ENCODE data around the gene DOC2B. TPM values are rescaled to one million over a fixed set of nuclear protein-coding genes. Genes with fewer than 3 reads are reported as not detected.

Gene DOC2B
- total and polyA plus RNA-seq, 9 of the 15 experiments (the other 6 are each of a cell fraction or from before 2014, with no cell fraction given): 0.02 TPM; not detected in 8

DNA sequence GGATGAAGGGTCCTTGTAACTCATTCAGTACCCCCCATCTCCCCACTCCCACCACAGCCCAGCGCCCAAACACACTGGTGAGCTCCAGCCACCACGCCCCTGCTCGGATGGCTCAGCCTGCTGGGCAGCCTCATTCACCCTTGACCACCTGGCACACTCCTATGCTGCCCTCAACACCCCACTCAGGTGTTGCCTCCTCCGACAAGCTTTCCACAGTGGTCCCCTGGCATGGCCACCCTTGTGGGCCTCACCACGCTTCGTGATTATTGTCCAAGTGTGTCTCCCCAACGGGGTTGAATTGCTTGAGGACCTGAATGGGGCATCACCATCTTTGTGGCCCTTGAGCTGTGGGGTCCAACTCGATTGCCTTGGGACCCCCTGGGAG lies 12.0 kb upstream of the DOC2B start (continued):
- TF ChIP-seq ZNF184 (CRISPR knock-in tag; IDR thresholded peaks at IDR 0.05): no peak
- TF ChIP-seq RHOXF2B (CRISPR knock-in tag; conservative IDR thresholded peaks at IDR 0.05): no peak

DNA sequence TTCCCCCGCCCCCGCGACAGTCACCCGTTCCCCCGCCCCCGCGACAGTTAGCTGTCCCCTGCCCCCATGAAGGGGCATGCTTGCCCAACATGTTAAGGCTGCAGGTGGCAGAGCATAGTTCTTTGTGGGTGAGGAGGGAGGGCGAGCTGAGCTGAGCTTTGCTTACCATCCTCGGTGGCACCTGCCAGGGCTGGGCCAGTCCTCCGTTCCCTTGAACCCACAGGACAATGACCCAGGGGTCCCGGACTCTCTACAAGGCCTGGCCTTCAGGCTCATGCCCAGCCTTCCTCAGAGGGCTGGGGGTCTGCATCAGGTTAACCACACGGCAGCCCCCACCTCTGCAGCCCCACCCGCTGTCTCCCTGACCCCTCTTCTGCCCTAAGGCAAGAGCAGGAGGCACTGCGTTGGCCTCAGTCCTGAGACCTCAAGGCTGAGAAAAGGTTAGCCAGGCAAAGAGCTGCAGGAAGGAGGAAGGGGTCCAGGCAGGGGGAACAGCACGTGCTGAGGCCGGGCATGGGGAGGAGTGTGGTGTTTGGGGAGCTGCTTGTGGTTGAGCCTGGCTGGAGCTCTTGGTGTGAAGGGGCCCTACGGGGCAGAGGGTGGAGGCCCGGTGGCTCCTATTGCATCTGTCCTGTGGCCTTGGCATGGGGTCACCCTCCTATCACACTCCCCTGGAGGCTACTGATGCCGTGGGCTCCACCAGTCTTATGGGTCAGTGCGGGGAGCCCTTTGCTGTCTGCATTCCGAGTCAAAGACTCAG lies 11.4 kb upstream of the DOC2B start:
- Histone ChIP-seq H3K4me3 (no peak overlapping the region), H3K27me3 (ENCODE audit: control insufficient read depth in 2 of 2, insufficient read depth in 2 of 2, low read length in 2 of 2) (peaks cover 0 to 7% of the 10 kb centered on the region in 2 experiments; a peak in 2 of 5 replicates), H3K4me1 (replicated peaks in 1 of 2; ENCODE audit: control insufficient read depth in 2 of 2, insufficient read depth in 2 of 2, low read length in 2 of 2) (no peaks in the 10 kb centered on the region), H3K36me3 (ENCODE audit: control insufficient read depth, insufficient read depth, low read length) (no peaks in the 10 kb centered on the region), H2AFZ (ENCODE audit: low read depth, low read length) (no peak overlapping the region), H3K9me3 (replicated peaks; ENCODE audit: control insufficient read depth, insufficient read depth, low read depth, low read length) (no peaks in the 10 kb centered on the region), H3K9ac (ENCODE audit: insufficient read depth in 1 of 2, low read depth in 2 of 2, low read length in 2 of 2) (no peak overlapping the region), H3K9me1 (ENCODE audit: control insufficient read depth, insufficient read depth, low read length) (no peaks in the 10 kb centered on the region), H4K20me1 (replicated peaks; ENCODE audit: control insufficient read depth, insufficient read depth, low read length) (no peaks in the 10 kb centered on the region), H3K79me2 (ENCODE audit: control insufficient read depth, insufficient read depth, low read length) (no peaks in the 10 kb centered on the region), H3K27ac (ENCODE audit: extremely low read depth, low read depth, low read length) (no peak overlapping the region), H3K4me2 (ENCODE audit: insufficient read depth, low read length) (no peak overlapping the region)
- FAIRE-seq (no peak), DNase-seq (ENCODE audit: extremely low read depth in 1 of 4, low spot score in 3 of 4) (no peak), ATAC-seq (no peak)
- intact Hi-C loops (cut with micrococcal nuclease): no loop called here
- CTCF ChIA-PET (ENCODE audit: low intra/inter-chr PET ratio): no interaction called here
- no peak for TF ChIP-seq BRD4 (IDR thresholded peaks at IDR 0.05)
- 30% methylated on average over 10 of the region's 21 CpGs for WGBS (ENCODE audit: insufficient coverage, low coverage, missing lambda C conversion rate)
- in situ Hi-C loops (cut with MboI): no loop called here
- POLR2A ChIA-PET: no interaction called here
- BruUV-seq (replicated peaks): no TSS peak

DNA sequence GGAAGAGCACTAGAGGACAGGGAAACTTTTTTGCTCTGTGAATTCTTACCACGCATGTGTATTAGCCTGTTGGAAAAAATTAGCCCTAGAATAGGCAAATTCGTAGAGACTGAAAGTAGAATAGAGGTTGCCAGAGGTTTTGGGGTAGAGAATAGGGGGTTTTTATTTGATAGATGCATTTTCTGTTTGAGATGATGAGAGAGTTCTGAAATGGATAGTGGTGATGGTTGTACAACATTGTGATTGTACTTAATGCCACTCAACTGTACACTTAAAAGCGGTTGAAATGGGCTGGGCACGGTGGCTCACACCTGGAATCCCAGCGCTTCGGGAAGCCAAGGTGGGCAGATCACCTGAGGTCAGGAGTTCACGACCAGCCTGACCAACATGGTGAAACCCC lies 8.0 kb upstream of the DOC2B start:
- no peak for DNase-seq (ENCODE audit: extremely low read depth in 1 of 4, low spot score in 3 of 4)
- BruUV-seq (replicated peaks): no TSS peak
- H3K9me1 ChIP-seq (ENCODE audit: control insufficient read depth, insufficient read depth, low read length): no peaks in the 10 kb centered on the region
- H3K79me2 ChIP-seq (ENCODE audit: control insufficient read depth, insufficient read depth, low read length): no peaks in the 10 kb centered on the region
- no peaks in the 10 kb centered on the region for H3K9me3 ChIP-seq (replicated peaks; ENCODE audit: control insufficient read depth, insufficient read depth, low read depth, low read length)
- no peaks in the 10 kb centered on the region for H3K36me3 ChIP-seq (ENCODE audit: control insufficient read depth, insufficient read depth, low read length)
- no peak for FAIRE-seq
- in situ Hi-C loops (cut with MboI): no loop called here
- intact Hi-C loops (cut with micrococcal nuclease): no loop called here
- no peak overlapping the region for H3K4me3 ChIP-seq
- ATAC-seq: no peak
- no peaks in the 10 kb centered on the region for H3K27me3 ChIP-seq (ENCODE audit: control insufficient read depth in 2 of 2, insufficient read depth in 2 of 2, low read length in 2 of 2)
- H3K9ac ChIP-seq (ENCODE audit: insufficient read depth in 1 of 2, low read depth in 2 of 2, low read length in 2 of 2): no peak overlapping the region
- no peaks in the 10 kb centered on the region for H4K20me1 ChIP-seq (replicated peaks; ENCODE audit: control insufficient read depth, insufficient read depth, low read length)
- no peaks in the 10 kb centered on the region for H3K4me1 ChIP-seq (replicated peaks in 1 of 2; ENCODE audit: control insufficient read depth in 2 of 2, insufficient read depth in 2 of 2, low read length in 2 of 2)
- H3K27ac ChIP-seq (ENCODE audit: extremely low read depth, low read depth, low read length): no peak overlapping the region
- ChIA-PET CTCF (ENCODE audit: low intra/inter-chr PET ratio) (no interaction called here), POLR2A (no interaction called here)
- 0% methylated on average over 7 of the region's 7 CpGs for WGBS (ENCODE audit: insufficient coverage, low coverage, missing lambda C conversion rate)
- no peak overlapping the region for H3K4me2 ChIP-seq (ENCODE audit: insufficient read depth, low read length)
- no peak overlapping the region for H2AFZ ChIP-seq (ENCODE audit: low read depth, low read length)
- no peak for TF ChIP-seq ZNF184 (CRISPR knock-in tag; IDR thresholded peaks at IDR 0.05)
- TF ChIP-seq, protein P1, sequence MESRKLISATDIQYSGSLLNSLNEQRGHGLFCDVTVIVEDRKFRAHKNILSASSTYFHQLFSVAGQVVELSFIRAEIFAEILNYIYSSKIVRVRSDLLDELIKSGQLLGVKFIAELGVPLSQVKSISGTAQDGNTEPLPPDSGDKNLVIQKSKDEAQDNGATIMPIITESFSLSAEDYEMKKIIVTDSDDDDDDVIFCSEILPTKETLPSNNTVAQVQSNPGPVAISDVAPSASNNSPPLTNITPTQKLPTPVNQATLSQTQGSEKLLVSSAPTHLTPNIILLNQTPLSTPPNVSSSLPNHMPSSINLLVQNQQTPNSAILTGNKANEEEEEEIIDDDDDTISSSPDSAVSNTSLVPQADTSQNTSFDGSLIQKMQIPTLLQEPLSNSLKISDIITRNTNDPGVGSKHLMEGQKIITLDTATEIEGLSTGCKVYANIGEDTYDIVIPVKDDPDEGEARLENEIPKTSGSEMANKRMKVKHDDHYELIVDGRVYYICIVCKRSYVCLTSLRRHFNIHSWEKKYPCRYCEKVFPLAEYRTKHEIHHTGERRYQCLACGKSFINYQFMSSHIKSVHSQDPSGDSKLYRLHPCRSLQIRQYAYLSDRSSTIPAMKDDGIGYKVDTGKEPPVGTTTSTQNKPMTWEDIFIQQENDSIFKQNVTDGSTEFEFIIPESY (CRISPR knock-in tag; IDR thresholded peaks at IDR 0.05): no peak
- TF ChIP-seq CBX3 (IDR thresholded peaks at IDR 0.05; ENCODE audit: borderline replicate concordance in 1 of 2, low read length in 2 of 2): no peak
- TF ChIP-seq NR4A1 (CRISPR knock-in tag; IDR thresholded peaks at IDR 0.05): no peak
- no peak for TF ChIP-seq NR4A1 (tag; IDR thresholded peaks at IDR 0.05)
